ENCODE measurements around the gene TAF11L4. TPM values are rescaled to one million over a fixed set of nuclear protein-coding genes. Genes with fewer than 3 reads are reported as not detected.
"Not testable (repeated sequence)": the region's sequence is repeated elsewhere in the genome, so short reads cannot be mapped to it uniquely, and the experiment has no call there.

TAF11L4 gene
- total RNA-seq, 2 donors from 2014 or later, result not detected

- no peaks in the 10 kb centered on the region for H3K27me3 ChIP-seq
- DNase-seq (ENCODE audit: low spot score), result no peak
- no peak for TF ChIP-seq CTCF (IDR thresholded peaks at IDR 0.05)
Observed at GRCh38 chr5:17487174-17487512, 34.5 kb upstream of the TAF11L4 start.

GRCh38 chr5:17491257-17491656 lies 30.3 kb upstream of the TAF11L4 start:
- not testable (repeated sequence) for H3K36me3 ChIP-seq; H3K4me1 ChIP-seq; H3K27ac ChIP-seq; H3K9me3 ChIP-seq; DNase-seq (ENCODE audit: low spot score); H3K27me3 ChIP-seq; H3K4me3 ChIP-seq

More at GRCh38 chr5:17487174-17487512, 34.5 kb upstream of the TAF11L4 start:
- Histone ChIP-seq H3K36me3 (no peaks in the 10 kb centered on the region), H3K27ac (no peak overlapping the region), H3K9me3 (no peaks in the 10 kb centered on the region), H3K4me3 (no peak overlapping the region), H3K4me1 (no peaks in the 10 kb centered on the region)

- H3K4me1 ChIP-seq, result no peaks in the 10 kb centered on the region
- H3K27me3 ChIP-seq, result no peaks in the 10 kb centered on the region
- H3K4me3 ChIP-seq, result no peak overlapping the region
- H3K27ac ChIP-seq, result no peak overlapping the region
- DNase-seq (ENCODE audit: low spot score), result no peak
- no peak for TF ChIP-seq CTCF (IDR thresholded peaks at IDR 0.05)
- no peaks in the 10 kb centered on the region for H3K36me3 ChIP-seq
- H3K9me3 ChIP-seq, result peaks cover 0 to 5% of the 10 kb centered on the region in 2 donors
Observed at GRCh38 chr5:17492770-17493169, 28.8 kb upstream of the TAF11L4 start.

- no peak for TF ChIP-seq CTCF (IDR thresholded peaks at IDR 0.05)
- Histone ChIP-seq H3K4me1 (no peaks in the 10 kb centered on the region), H3K27me3 (no peaks in the 10 kb centered on the region), H3K36me3 (no peaks in the 10 kb centered on the region), H3K4me3 (no peak overlapping the region), H3K27ac (no peak overlapping the region), H3K9me3 (peaks cover 0 to 5% of the 10 kb centered on the region in 2 donors)
- DNase-seq (ENCODE audit: low spot score), result no peak
Observed at GRCh38 chr5:17497446-17497845, 24.2 kb upstream of the TAF11L4 start.

- not testable (repeated sequence) for H3K4me1 ChIP-seq; H3K36me3 ChIP-seq; H3K4me3 ChIP-seq; H3K27ac ChIP-seq; H3K27me3 ChIP-seq; DNase-seq (ENCODE audit: low spot score); H3K9me3 ChIP-seq
Observed at GRCh38 chr5:17497931-17498330, 23.7 kb upstream of the TAF11L4 start, which contains the start of gene TAF11L2. TSS of gene TAF11L2 (plus strand) at chr5:17498231.

- Histone ChIP-seq H3K9me3 (no peaks in the 10 kb centered on the region), H3K36me3 (no peaks in the 10 kb centered on the region), H3K4me3 (no peak overlapping the region), H3K27ac (no peak overlapping the region), H3K27me3 (no peaks in the 10 kb centered on the region), H3K4me1 (no peaks in the 10 kb centered on the region)
- no peak for DNase-seq (ENCODE audit: low spot score)
- TF ChIP-seq CTCF (IDR thresholded peaks at IDR 0.05), result no peak
Observed at GRCh38 chr5:17511775-17512325, 9.8 kb upstream of the TAF11L4 start.

GRCh38 chr5:17517526-17517925 lies 4.1 kb upstream of the TAF11L4 start:
- DNase-seq (ENCODE audit: low spot score); H3K36me3 ChIP-seq; H3K27me3 ChIP-seq; H3K27ac ChIP-seq; H3K9me3 ChIP-seq; H3K4me3 ChIP-seq; H3K4me1 ChIP-seq: not testable (repeated sequence)

- not testable (repeated sequence) for H3K36me3 ChIP-seq; H3K27me3 ChIP-seq; DNase-seq (ENCODE audit: low spot score); H3K4me1 ChIP-seq; H3K9me3 ChIP-seq; H3K27ac ChIP-seq; H3K4me3 ChIP-seq
Observed at GRCh38 chr5:17518067-17518466, 3.5 kb upstream of the TAF11L4 start, which contains the start of gene TAF11L3. TSS of gene TAF11L3 (plus strand) at chr5:17518367.

- not testable (repeated sequence) for DNase-seq (ENCODE audit: low spot score); H3K27ac ChIP-seq; H3K27me3 ChIP-seq; H3K4me1 ChIP-seq; H3K4me3 ChIP-seq; H3K9me3 ChIP-seq; H3K36me3 ChIP-seq
Observed at GRCh38 chr5:17519508-17519907, 2.1 kb upstream of the TAF11L4 start.

- not testable (repeated sequence) for H3K36me3 ChIP-seq; H3K4me3 ChIP-seq; DNase-seq (ENCODE audit: low spot score); H3K9me3 ChIP-seq; H3K27me3 ChIP-seq; H3K4me1 ChIP-seq; H3K27ac ChIP-seq
Observed at GRCh38 chr5:17524935-17525334, 3.3 kb downstream of the TAF11L4 start, which contains the start of gene TAF11L5. TSS of gene TAF11L5 (plus strand) at chr5:17525235.

GRCh38 chr5:17526504-17526903 lies 4.9 kb downstream of the TAF11L4 start:
- H3K4me1 ChIP-seq, H3K27me3 ChIP-seq, H3K27ac ChIP-seq, H3K4me3 ChIP-seq, H3K36me3 ChIP-seq, H3K9me3 ChIP-seq: not testable (repeated sequence)
- peak; percentile 72 for DNase-seq (ENCODE audit: low spot score)

Measured in right atrium auricular region (tissue), 2 donors.